Lower leg skin (tissue), 3 donors: Measurements from ENCODE around the gene TBX2.

ENCODE experiments used
- POLR2A ChIP-seq, 2 donors: fragments of 450-650 bp; IDR thresholded peaks; one replicate each; pipeline ENCODE4 v1.6.1; 2016 to 2017; ENCODE audit warnings: antibody characterized with exemption in 2 of 2, mild to moderate bottlenecking in 1 of 2, moderate library complexity in 1 of 2
- TF ChIP-seq, protein P1 (sequence below), 3 donors: fragments of 450-650 bp; IDR thresholded peaks; one replicate each; pipeline ENCODE4 v1.5.1; 2016; ENCODE audit warnings: antibody characterized with exemption in 3 of 3, mild to moderate bottlenecking in 3 of 3, moderate library complexity in 2 of 3

DNA sequence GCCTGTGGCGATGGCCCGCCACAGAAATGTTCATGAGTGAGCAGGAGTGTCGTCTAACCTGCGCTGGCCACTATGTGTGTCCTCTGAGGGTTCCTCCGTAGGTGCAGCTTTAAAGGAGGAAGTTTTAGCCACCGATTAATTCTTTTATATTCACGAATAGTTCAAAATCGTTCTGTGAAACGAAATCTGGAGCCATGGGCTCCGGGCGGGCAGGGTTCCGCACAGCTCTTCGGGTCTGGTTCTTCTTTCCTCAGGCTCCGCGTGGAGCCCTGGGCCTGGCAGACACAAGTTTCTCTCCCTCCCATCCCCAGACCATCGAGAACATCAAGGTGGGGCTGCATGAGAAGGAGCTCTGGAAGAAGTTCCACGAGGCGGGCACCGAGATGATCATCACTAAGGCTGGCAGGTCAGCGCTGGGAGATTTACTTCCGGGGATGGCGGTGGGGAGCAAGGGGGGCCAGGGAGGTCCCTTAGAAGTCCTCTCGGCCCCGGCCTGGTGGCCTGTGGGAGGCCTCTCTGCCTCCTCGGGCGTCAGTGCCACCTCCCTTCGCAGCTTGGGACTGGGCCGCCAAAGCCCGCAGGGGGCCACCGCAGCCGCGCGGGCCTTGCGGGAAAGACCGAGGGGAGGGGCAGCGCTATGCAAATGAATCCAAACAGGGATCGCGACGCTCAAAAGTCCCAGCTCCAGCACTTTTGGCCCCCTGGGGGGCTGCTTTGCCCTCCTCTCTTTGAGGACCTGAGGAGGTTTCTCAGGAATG, 57.8 kb downstream of the TBX2 start:
- TF ChIP-seq, protein P1, sequence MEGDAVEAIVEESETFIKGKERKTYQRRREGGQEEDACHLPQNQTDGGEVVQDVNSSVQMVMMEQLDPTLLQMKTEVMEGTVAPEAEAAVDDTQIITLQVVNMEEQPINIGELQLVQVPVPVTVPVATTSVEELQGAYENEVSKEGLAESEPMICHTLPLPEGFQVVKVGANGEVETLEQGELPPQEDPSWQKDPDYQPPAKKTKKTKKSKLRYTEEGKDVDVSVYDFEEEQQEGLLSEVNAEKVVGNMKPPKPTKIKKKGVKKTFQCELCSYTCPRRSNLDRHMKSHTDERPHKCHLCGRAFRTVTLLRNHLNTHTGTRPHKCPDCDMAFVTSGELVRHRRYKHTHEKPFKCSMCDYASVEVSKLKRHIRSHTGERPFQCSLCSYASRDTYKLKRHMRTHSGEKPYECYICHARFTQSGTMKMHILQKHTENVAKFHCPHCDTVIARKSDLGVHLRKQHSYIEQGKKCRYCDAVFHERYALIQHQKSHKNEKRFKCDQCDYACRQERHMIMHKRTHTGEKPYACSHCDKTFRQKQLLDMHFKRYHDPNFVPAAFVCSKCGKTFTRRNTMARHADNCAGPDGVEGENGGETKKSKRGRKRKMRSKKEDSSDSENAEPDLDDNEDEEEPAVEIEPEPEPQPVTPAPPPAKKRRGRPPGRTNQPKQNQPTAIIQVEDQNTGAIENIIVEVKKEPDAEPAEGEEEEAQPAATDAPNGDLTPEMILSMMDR (IDR thresholded peaks at IDR 0.05): no peak
- TF ChIP-seq POLR2A (IDR thresholded peaks at IDR 0.05): no peak
